GM19351 (cell line): Measurements from ENCODE around the gene ZER1.
"Not testable (repeated sequence)": the region's sequence is repeated elsewhere in the genome, so short reads cannot be mapped to it uniquely, and the experiment has no call there.

Experiments used
- ATAC-seq: cut with Tn5 transposase; IDR thresholded peaks from one replicate; pipeline ENCODE4 v1.9.1; 2021; ENCODE audit warnings: mild to moderate bottlenecking, moderate library complexity; ENCODE audit not compliant: unreplicated experiment

The ZER1 gene

GRCh38 chr9:128788445-128788844, 16.7 kb upstream of the ZER1 start:
- ATAC-seq = no peak

GRCh38 chr9:128787659-128788058, 15.9 kb upstream of the ZER1 start:
- no peak for ATAC-seq

- peak; percentile 95 for ATAC-seq
Measured at GRCh38 chr9:128786681-128787601, 15.2 kb upstream of the ZER1 start, which contains the start of gene TBC1D13. TSS of gene TBC1D13 (plus strand) at chr9:128787253. CDS start at chr9:128787354, 101 bp downstream.

- ATAC-seq = no peak
Measured at GRCh38 chr9:128785427-128785826, 13.7 kb upstream of the ZER1 start.

GRCh38 chr9:128782669-128783068, 10.9 kb upstream of the ZER1 start:
- no peak for ATAC-seq

- no peak for ATAC-seq
Measured at GRCh38 chr9:128781187-128782070, 9.7 kb upstream of the ZER1 start.

GRCh38 chr9:128780093-128780492, 8.4 kb upstream of the ZER1 start:
- not testable (repeated sequence) for ATAC-seq

GRCh38 chr9:128774804-128775203, 3.1 kb upstream of the ZER1 start:
- no peak for ATAC-seq

GRCh38 chr9:128773049-128773448, 1.3 kb upstream of the ZER1 start:
- ATAC-seq = no peak

GRCh38 chr9:128771094-128771721, 519 bp downstream of the ZER1 start:
- ATAC-seq = peak; percentile 14

- no peak for ATAC-seq
Measured at GRCh38 chr9:128770286-128771030, 1.3 kb downstream of the ZER1 start.

GRCh38 chr9:128768606-128769005, 3.1 kb downstream of the ZER1 start:
- ATAC-seq = no peak

GRCh38 chr9:128765499-128765898, 6.2 kb downstream of the ZER1 start:
- no peak for ATAC-seq

GRCh38 chr9:128764361-128764760, 7.4 kb downstream of the ZER1 start:
- no peak for ATAC-seq

GRCh38 chr9:128762671-128763449, 8.9 kb downstream of the ZER1 start:
- no peak for ATAC-seq

- ATAC-seq = no peak
Measured at GRCh38 chr9:128757602-128758001, 14.1 kb downstream of the ZER1 start.

GRCh38 chr9:128753627-128754026, 18.1 kb downstream of the ZER1 start:
- no peak for ATAC-seq

- no peak for ATAC-seq
Measured at GRCh38 chr9:128750926-128751595, 20.7 kb downstream of the ZER1 start.

GRCh38 chr9:128747241-128747640, 24.5 kb downstream of the ZER1 start:
- no peak for ATAC-seq
